Smooth muscle cell (in vitro differentiated cells): ENCODE measurements around the gene PRUNE2. TPM values are rescaled to one million over a fixed set of nuclear protein-coding genes. Genes with fewer than 3 reads are reported as not detected.
"Not testable (repeated sequence)": the region's sequence is repeated elsewhere in the genome, so short reads cannot be mapped to it uniquely, and the experiment has no call there.

ENCODE experiments used
- DNase-seq: peaks from one replicate; lab custom pipeline; 2025; ENCODE audit not compliant: unreplicated experiment; lab: John Stamatoyannopoulos, UW
- H2AFZ ChIP-seq: fragments of 200-600 bp; sonication (generic); 2 replicates; pipeline ENCODE4 v1.6.0; 2016; ENCODE audit warnings: antibody characterized with exemption, low read depth, mild to moderate bottlenecking
- H3F3A ChIP-seq: fragments of 200-600 bp; sonication (generic); 2 replicates; pipeline ENCODE4 v1.6.0; 2017; ENCODE audit warnings: antibody characterized with exemption, low read depth
- H3K27ac ChIP-seq: fragments of 200-600 bp; sonication (generic); 2 replicates; pipeline ENCODE4 v1.5.1; 2016; ENCODE audit warnings: low read depth, mild to moderate bottlenecking
- H3K27me3 ChIP-seq: fragments of 200-600 bp; sonication (generic); 2 replicates; pipeline ENCODE4 v1.6.1; 2016; ENCODE audit warnings: low read depth, mild to moderate bottlenecking
- H3K36me3 ChIP-seq: fragments of 200-600 bp; sonication (generic); 2 replicates; pipeline ENCODE4 v1.5.1; 2016; ENCODE audit warnings: low read depth
- H3K4me1 ChIP-seq: fragments of 200-600 bp; sonication (generic); 2 replicates; pipeline ENCODE4 v1.5.1; 2016; ENCODE audit warnings: low read depth
- H3K4me2 ChIP-seq: fragments of 200-600 bp; sonication (generic); 2 replicates; pipeline ENCODE4 v1.6.0; 2016; ENCODE audit warnings: mild to moderate bottlenecking
- H3K4me3 ChIP-seq: fragments of 200-600 bp; sonication (generic); 2 replicates; pipeline ENCODE4 v1.5.1; 2016; ENCODE audit warnings: mild to moderate bottlenecking
- H3K79me2 ChIP-seq: fragments of 200-600 bp; sonication (generic); 2 replicates; pipeline ENCODE4 v1.6.0; 2016; ENCODE audit warnings: low read depth, mild to moderate bottlenecking
- H3K9ac ChIP-seq: fragments of 200-600 bp; sonication (generic); 2 replicates; pipeline ENCODE4 v1.6.0; 2016; ENCODE audit warnings: low read depth
- H3K9me3 ChIP-seq: fragments of 200-600 bp; sonication (generic); replicated peaks from 2 replicates; pipeline ENCODE4 v1.5.1; 2016; ENCODE audit warnings: low read depth
- H4K20me1 ChIP-seq: fragments of 200-600 bp; sonication (generic); 2 replicates; pipeline ENCODE4 v1.6.0; 2016; ENCODE audit warnings: low read depth
- CTCF ChIP-seq: fragments of 200-600 bp; sonication (generic); IDR thresholded peaks from 2 replicates; pipeline ENCODE4 v1.5.1; 2017; ENCODE audit warnings: borderline replicate concordance, mild to moderate bottlenecking, antibody characterized with exemption; ENCODE audit not compliant: insufficient read depth, poor library complexity, severe bottlenecking
- WGBS: methylation state at CpG from one replicate; pipeline ENCODE4 v1.1.7; 2016; ENCODE audit warnings: low lambda C conversion rate; 5-methylcytosine and 5-hydroxymethylcytosine counted together
- polyA plus RNA-seq: library from polyadenylated mRNA; unstranded; fragments of >200 nt; fragmentation: Nextera tagmentation; extraction: Ambion mirVana; gene quantifications from 2 replicates; pipeline ENCODE4 v1.2.1, GENCODE V29; 2016
- total RNA-seq: library from RNA; depleted of rRNA; stranded (reverse); fragments of >200 nt; gene quantifications from 2 replicates; pipeline ENCODE4 v1.2.3, GENCODE V29; 2014

PRUNE2 gene
- total and polyA plus RNA-seq, 2 experiments from 2014 or later, result 0.79 to 1.9 TPM

- 87% methylated on average over 4 of the region's 4 CpGs for WGBS
- DNase-seq, result no peak
Measured at GRCh38 chr9:76598981-76599380, 306.9 kb downstream of the PRUNE2 start.

GRCh38 chr9:76595645-76596044, 310.3 kb downstream of the PRUNE2 start:
- DNase-seq, result no peak
- Histone ChIP-seq H3F3A (no peaks in the 10 kb centered on the region), H2AFZ (no peak overlapping the region), H3K9me3 (no peaks in the 10 kb centered on the region), H3K9ac (no peak overlapping the region), H3K79me2 (no peaks in the 10 kb centered on the region), H3K27ac (no peak overlapping the region), H4K20me1 (no peaks in the 10 kb centered on the region), H3K4me2 (no peak overlapping the region), H3K4me1 (peaks cover 18% of the 10 kb centered on the region), H3K36me3 (no peaks in the 10 kb centered on the region), H3K27me3 (no peaks in the 10 kb centered on the region), H3K4me3 (no peak overlapping the region)
- WGBS, result 46% methylated on average over 3 of the region's 3 CpGs
- TF ChIP-seq CTCF, result no peak

More at GRCh38 chr9:76598981-76599380, 306.9 kb downstream of the PRUNE2 start:
- Histone ChIP-seq H3K4me1 (no peaks in the 10 kb centered on the region), H3K9ac (no peak overlapping the region), H3K27me3 (no peaks in the 10 kb centered on the region), H3K27ac (no peak overlapping the region), H3F3A (no peaks in the 10 kb centered on the region), H3K79me2 (no peaks in the 10 kb centered on the region), H3K4me3 (no peak overlapping the region), H4K20me1 (no peaks in the 10 kb centered on the region), H3K4me2 (no peak overlapping the region), H3K36me3 (no peaks in the 10 kb centered on the region), H3K9me3 (no peaks in the 10 kb centered on the region), H2AFZ (no peak overlapping the region)
- no peak for TF ChIP-seq CTCF

- peaks cover 18% of the 10 kb centered on the region for H3K4me1 ChIP-seq
- no peaks in the 10 kb centered on the region for H3K36me3 ChIP-seq
- 24% methylated on average over 4 of the region's 4 CpGs for WGBS
- no peaks in the 10 kb centered on the region for H3K79me2 ChIP-seq
- DNase-seq, result no peak
- H3K27me3 ChIP-seq, result no peaks in the 10 kb centered on the region
- H4K20me1 ChIP-seq, result no peaks in the 10 kb centered on the region
- no peak overlapping the region for H2AFZ ChIP-seq
- no peak overlapping the region for H3K27ac ChIP-seq
- no peaks in the 10 kb centered on the region for H3F3A ChIP-seq
- no peak for TF ChIP-seq CTCF
- H3K9me3 ChIP-seq, result no peaks in the 10 kb centered on the region
- no peak overlapping the region for H3K4me2 ChIP-seq
- H3K9ac ChIP-seq, result no peak overlapping the region
- no peak overlapping the region for H3K4me3 ChIP-seq
Measured at GRCh38 chr9:76594764-76595424, 311.0 kb downstream of the PRUNE2 start.

GRCh38 chr9:76593961-76594735, 311.8 kb downstream of the PRUNE2 start:
- not testable (repeated sequence) for H3K4me3 ChIP-seq, H3K27ac ChIP-seq, H3K9me3 ChIP-seq, H3K27me3 ChIP-seq, H2AFZ ChIP-seq, H4K20me1 ChIP-seq, H3K36me3 ChIP-seq, DNase-seq, H3K9ac ChIP-seq, H3F3A ChIP-seq, H3K79me2 ChIP-seq, H3K4me2 ChIP-seq
- H3K4me1 ChIP-seq, result peaks cover 18% of the 10 kb centered on the region
- WGBS, result 58% methylated on average over 4 of the region's 4 CpGs
